Measurements from ENCODE around the gene TPRN. TPM values are rescaled to one million over a fixed set of nuclear protein-coding genes. Genes with fewer than 3 reads are reported as not detected.

TPRN gene
- total RNA-seq, 6 experiments from 2014 or later: 9.9 to 18.1 (median 13.3) TPM

GRCh38 chr9:137170486-137171148 lies 29.9 kb downstream of the TPRN start:
- no peaks in the 10 kb centered on the region for H3K4me1 Mint-ChIP-seq (ENCODE audit: low read depth)
- DNase-seq: no peak
- no peak for TF ChIP-seq CTCF (IDR thresholded peaks at IDR 0.05)
- no peak overlapping the region for H3K27ac Mint-ChIP-seq
- no peaks in the 10 kb centered on the region for H3K9me3 Mint-ChIP-seq
- H3K4me3 Mint-ChIP-seq: no peak overlapping the region
- H3K27me3 Mint-ChIP-seq (ENCODE audit: insufficient read depth): peaks cover 12% of the 10 kb centered on the region
- no peaks in the 10 kb centered on the region for H3K36me3 Mint-ChIP-seq (ENCODE audit: low read depth)

- H3K27me3 Mint-ChIP-seq (ENCODE audit: insufficient read depth): peaks cover 15% of the 10 kb centered on the region
- TF ChIP-seq CTCF (IDR thresholded peaks at IDR 0.05): no peak
- DNase-seq: no peak
- no peak within 1 kb of the TSS for H3K27ac Mint-ChIP-seq
- no peaks in the 10 kb centered on the region for H3K36me3 Mint-ChIP-seq (ENCODE audit: low read depth)
- no peaks in the 10 kb centered on the region for H3K9me3 Mint-ChIP-seq
- no peaks in the 10 kb centered on the region for H3K4me1 Mint-ChIP-seq (ENCODE audit: low read depth)
- no peak within 1 kb of the TSS for H3K4me3 Mint-ChIP-seq
These were observed 30.6 kb downstream of the TPRN start, which contains the start of gene LRRC26 for GRCh38 chr9:137169896-137170358. LRRC26 (minus strand) TSS chr9:137170051; CDS start chr9:137169943, 108 bp downstream.

GRCh38 chr9:137168904-137169856 lies 31.4 kb downstream of the TPRN start:
- no peak for DNase-seq

GRCh38 chr9:137168573-137168903 lies 32.0 kb downstream of the TPRN start:
- Mint-ChIP-seq H3K27ac (no peak overlapping the region), H3K4me1 (ENCODE audit: low read depth) (no peaks in the 10 kb centered on the region), H3K27me3 (ENCODE audit: insufficient read depth) (peaks cover 15% of the 10 kb centered on the region), H3K9me3 (no peaks in the 10 kb centered on the region), H3K36me3 (ENCODE audit: low read depth) (no peaks in the 10 kb centered on the region), H3K4me3 (no peak overlapping the region)
- no peak for TF ChIP-seq CTCF (IDR thresholded peaks at IDR 0.05)
- no peak for DNase-seq

More at GRCh38 chr9:137168904-137169856, 31.4 kb downstream of the TPRN start:
- Mint-ChIP-seq H3K36me3 (ENCODE audit: low read depth) (no peaks in the 10 kb centered on the region), H3K4me3 (no peak overlapping the region), H3K27ac (no peak overlapping the region), H3K4me1 (ENCODE audit: low read depth) (no peaks in the 10 kb centered on the region), H3K27me3 (ENCODE audit: insufficient read depth) (peaks cover 15% of the 10 kb centered on the region), H3K9me3 (no peaks in the 10 kb centered on the region)
- no peak for TF ChIP-seq CTCF (IDR thresholded peaks at IDR 0.05)

- Mint-ChIP-seq H3K27ac (no peak overlapping the region), H3K9me3 (no peaks in the 10 kb centered on the region), H3K36me3 (ENCODE audit: low read depth) (no peaks in the 10 kb centered on the region), H3K4me1 (ENCODE audit: low read depth) (no peaks in the 10 kb centered on the region), H3K4me3 (no peak overlapping the region), H3K27me3 (ENCODE audit: insufficient read depth) (peaks cover 20% of the 10 kb centered on the region)
- TF ChIP-seq CTCF (IDR thresholded peaks at IDR 0.05): no peak
- DNase-seq: no peak
These were observed 32.6 kb downstream of the TPRN start for GRCh38 chr9:137167747-137168572.

Measured in HFFc6 (cell line).